Esophagus muscularis mucosa (tissue), 3 donors: ENCODE results near the gene WEE1.

Source experiments
- EP300 ChIP-seq: sonication (generic); formaldehyde crosslinking; IDR thresholded peaks from one replicate; pipeline ENCODE4 v1.6.1; 2017; ENCODE audit warnings: antibody characterized with exemption
- TF ChIP-seq, protein P1 (sequence below), 3 experiments: fragments of 200-600 bp in 2 of 3; fragments of 450-650 bp in 1 of 3; sonication (generic) in 2 of 3; IDR thresholded peaks; one replicate each; pipeline ENCODE4 v1.5.1; 2017 to 2019; ENCODE audit warnings: antibody characterized with exemption in 3 of 3, mild to moderate bottlenecking in 2 of 3, moderate library complexity in 1 of 3

DNA sequence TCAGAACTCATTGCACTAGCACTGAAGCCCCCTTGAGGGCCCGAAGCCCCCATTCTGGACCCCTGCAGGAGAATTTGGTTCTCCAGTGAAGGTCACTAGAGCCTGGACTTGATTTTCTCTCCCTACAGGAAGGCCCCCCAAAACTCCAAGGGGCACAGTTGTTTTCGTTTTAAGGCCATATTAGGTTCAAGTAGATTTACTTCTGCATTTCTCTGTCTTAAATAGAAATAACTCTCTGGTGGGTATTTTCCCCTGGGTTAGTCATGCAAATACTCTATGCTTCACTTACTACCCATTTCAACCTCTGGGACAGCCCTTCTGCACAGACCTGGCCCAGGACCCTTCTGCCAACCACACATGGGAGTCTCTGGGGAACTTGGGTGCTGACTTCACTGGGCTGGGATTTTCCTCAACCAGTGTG lies 41.6 kb downstream of the WEE1 start:
- TF ChIP-seq EP300, result no peak
- TF ChIP-seq, protein P1, sequence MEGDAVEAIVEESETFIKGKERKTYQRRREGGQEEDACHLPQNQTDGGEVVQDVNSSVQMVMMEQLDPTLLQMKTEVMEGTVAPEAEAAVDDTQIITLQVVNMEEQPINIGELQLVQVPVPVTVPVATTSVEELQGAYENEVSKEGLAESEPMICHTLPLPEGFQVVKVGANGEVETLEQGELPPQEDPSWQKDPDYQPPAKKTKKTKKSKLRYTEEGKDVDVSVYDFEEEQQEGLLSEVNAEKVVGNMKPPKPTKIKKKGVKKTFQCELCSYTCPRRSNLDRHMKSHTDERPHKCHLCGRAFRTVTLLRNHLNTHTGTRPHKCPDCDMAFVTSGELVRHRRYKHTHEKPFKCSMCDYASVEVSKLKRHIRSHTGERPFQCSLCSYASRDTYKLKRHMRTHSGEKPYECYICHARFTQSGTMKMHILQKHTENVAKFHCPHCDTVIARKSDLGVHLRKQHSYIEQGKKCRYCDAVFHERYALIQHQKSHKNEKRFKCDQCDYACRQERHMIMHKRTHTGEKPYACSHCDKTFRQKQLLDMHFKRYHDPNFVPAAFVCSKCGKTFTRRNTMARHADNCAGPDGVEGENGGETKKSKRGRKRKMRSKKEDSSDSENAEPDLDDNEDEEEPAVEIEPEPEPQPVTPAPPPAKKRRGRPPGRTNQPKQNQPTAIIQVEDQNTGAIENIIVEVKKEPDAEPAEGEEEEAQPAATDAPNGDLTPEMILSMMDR (IDR thresholded peaks at IDR 0.05), result no peak
